Naive thymus-derived CD4-positive, alpha-beta T cell (primary cell): ENCODE data around the gene PACSIN3. TPM values are rescaled to one million over a fixed set of nuclear protein-coding genes. Genes with fewer than 3 reads are reported as not detected.
A peak's percentile ranks its signal among the peaks of the same experiment; 100 is the strongest.

Experiments
- ATAC-seq: fragments of 150-1000 bp; cut with Tn5 transposase; 2 replicates; pipeline ENCODE4 v1.10.0; 2021; ENCODE audit warnings: mild to moderate bottlenecking, moderate library complexity
- CTCF ChIA-PET: fragments of 350-600 bp; sonication (Branson Sonifier 250); formaldehyde crosslinking; loops from one replicate; lab custom pipeline; 2021; ENCODE audit warnings: antibody characterized with exemption; lab: Charles Lee
- POLR2A ChIA-PET: fragments of 350-600 bp; sonication (Branson Sonifier 250); formaldehyde crosslinking; loops from one replicate; lab custom pipeline; 2021; ENCODE audit warnings: antibody characterized with exemption, inconsistent platforms; lab: Charles Lee
- DNase-seq, 9 donors: peaks; one replicate each; pipeline versions ENCODE4 v3.0.0 to v3.0.0-alpha.2; 2020 to 2022; ENCODE audit warnings: mixed read lengths in 1 of 9
- H3K27ac ChIP-seq: one replicate; pipeline ENCODE4 v1.7.0; 2013; ENCODE audit warnings: mild to moderate bottlenecking, low read depth, low read length, moderate library complexity
- H3K27me3 ChIP-seq, 2 donors: one replicate each; pipeline ENCODE4 v1.7.0; 2013; ENCODE audit warnings: low read length in 2 of 2, mild to moderate bottlenecking in 2 of 2, moderate library complexity in 2 of 2; ENCODE audit not compliant: control insufficient read depth in 2 of 2, insufficient read depth in 2 of 2
- H3K36me3 ChIP-seq, 3 experiments: 1 replicate in 2 of 3; 2 replicates in 1 of 3; pipeline ENCODE4 v1.7.0; 2013; ENCODE audit warnings: low read length in 3 of 3, mild to moderate bottlenecking in 3 of 3, moderate library complexity in 1 of 3; ENCODE audit not compliant: insufficient read depth in 3 of 3, control insufficient read depth in 2 of 3
- H3K4me1 ChIP-seq, 2 donors: one replicate each; pipeline ENCODE4 v1.7.0; 2013; ENCODE audit warnings: low read length in 2 of 2, mild to moderate bottlenecking in 2 of 2, moderate library complexity in 1 of 2; ENCODE audit not compliant: control insufficient read depth in 2 of 2, insufficient read depth in 2 of 2
- H3K4me3 ChIP-seq: 2 replicates; pipeline ENCODE4 v1.7.0; 2013; ENCODE audit warnings: mild to moderate bottlenecking, low read length
- H3K9me3 ChIP-seq, 3 experiments: 1 replicate in 2 of 3; 2 replicates in 1 of 3; pipeline ENCODE4 v1.7.0; 2013; ENCODE audit warnings: low read length in 3 of 3; ENCODE audit not compliant: control insufficient read depth in 2 of 3
- H3K27ac Mint-ChIP-seq, 9 donors: one replicate each; pipeline ENCODE4 v1.8.0; 2020 to 2022; ENCODE audit warnings: mixed read lengths in 9 of 9, mild to moderate bottlenecking in 8 of 9, moderate library complexity in 5 of 9, inconsistent platforms in 2 of 9
- H3K27me3 Mint-ChIP-seq, 5 donors: one replicate each; pipeline ENCODE4 v1.8.0; 2021 to 2022; ENCODE audit warnings: mixed read lengths in 5 of 5, mild to moderate bottlenecking in 1 of 5
- H3K36me3 Mint-ChIP-seq, 5 donors: one replicate each; pipeline ENCODE4 v1.8.0; 2020 to 2022; ENCODE audit warnings: mixed read lengths in 5 of 5, mild to moderate bottlenecking in 3 of 5, inconsistent platforms in 1 of 5
- H3K4me1 Mint-ChIP-seq, 7 donors: one replicate each; pipeline ENCODE4 v1.8.0; 2020 to 2022; ENCODE audit warnings: mixed read lengths in 7 of 7, mild to moderate bottlenecking in 3 of 7, inconsistent platforms in 1 of 7
- H3K4me3 Mint-ChIP-seq, 10 donors: one replicate each; pipeline ENCODE4 v1.8.0; 2020 to 2022; ENCODE audit warnings: mild to moderate bottlenecking in 10 of 10, mixed read lengths in 10 of 10, moderate library complexity in 6 of 10, inconsistent platforms in 2 of 10
- H3K9me3 Mint-ChIP-seq, 11 donors: one replicate each; pipeline ENCODE4 v1.8.0; 2020 to 2022; ENCODE audit warnings: mixed read lengths in 11 of 11, mild to moderate bottlenecking in 4 of 11, inconsistent platforms in 1 of 11, moderate library complexity in 1 of 11
- intact Hi-C, 2 donors: fragments of 100-400 bp; cut with micrococcal nuclease; formaldehyde crosslinking; loops; one replicate each; pipeline ENCODE4 v1.15.1; 2023
- polyA plus RNA-seq, 2 donors: library from polyadenylated mRNA; unstranded; fragments of 300-500 nt; fragmentation: Illumina TruSeq; gene quantifications; one replicate each; pipeline ENCODE4 v1.2.3, GENCODE V29; 2021
- total RNA-seq, 6 experiments: library from RNA in 5 of 6; stranded (reverse) in 5 of 6; gene quantifications; 1 replicate in 5 of 6; 2 replicates in 1 of 6; pipeline ENCODE4 v1.2.3 and lab custom pipeline; 2021 to 2026

Gene PACSIN3
- total and polyA plus RNA-seq, 7 experiments from 2014 or later, result 0.34 to 4.3 (median 0.82) TPM; not detected in 4

GRCh38 chr11:47144541-47144940 lies 41.7 kb downstream of the PACSIN3 start:
- CTCF ChIA-PET, result no interaction called here
- no peaks in the 10 kb centered on the region for H3K9me3 Mint-ChIP-seq
- peaks cover 0 to 2% (median 0%) of the 10 kb centered on the region in 7 donors for H3K4me1 Mint-ChIP-seq
- Histone ChIP-seq H3K4me1 (no peaks in the 10 kb centered on the region), H3K36me3 (no peaks in the 10 kb centered on the region), H3K27me3 (no peaks in the 10 kb centered on the region), H3K27ac (no peak overlapping the region), H3K4me3 (no peak overlapping the region), H3K9me3 (no peaks in the 10 kb centered on the region)
- H3K27me3 Mint-ChIP-seq, result no peaks in the 10 kb centered on the region
- no peak for DNase-seq
- H3K27ac Mint-ChIP-seq, result no peak overlapping the region
- POLR2A ChIA-PET, result no interaction called here
- peak overlapping the region in 1 of 10 donors; percentile 29 for H3K4me3 Mint-ChIP-seq
- intact Hi-C loops, result no loop called here
- peaks cover 0 to 10% (median 0%) of the 10 kb centered on the region in 5 donors for H3K36me3 Mint-ChIP-seq
- ATAC-seq, result no peak

- POLR2A ChIA-PET, result no interaction called here
- Mint-ChIP-seq H3K9me3 (no peaks in the 10 kb centered on the region), H3K4me1 (peaks cover 0 to 4% (median 0%) of the 10 kb centered on the region in 7 donors), H3K27ac (peak overlapping the region in 1 of 9 donors; percentile 3), H3K4me3 (no peak overlapping the region), H3K36me3 (peaks cover 0 to 13% (median 0%) of the 10 kb centered on the region in 5 donors), H3K27me3 (no peaks in the 10 kb centered on the region)
- Histone ChIP-seq H3K4me1 (no peaks in the 10 kb centered on the region), H3K27me3 (no peaks in the 10 kb centered on the region), H3K4me3 (no peak overlapping the region), H3K9me3 (no peaks in the 10 kb centered on the region), H3K27ac (no peak overlapping the region), H3K36me3 (peaks cover 0 to 3% (median 0%) of the 10 kb centered on the region in 3 experiments)
- CTCF ChIA-PET, result interaction anchor here (0.6 to 1.1 kb wide), 2 partner anchors 11 to 20 kb away, joined by 4 to 8 read pairs; no protein-coding TSS in a partner anchor
- intact Hi-C loops, result no loop called here
- no peak for ATAC-seq
- no peak for DNase-seq
Observed at GRCh38 chr11:47143322-47143721, 42.9 kb downstream of the PACSIN3 start.

- peaks cover 0 to 33% (median 12%) of the 10 kb centered on the region in 5 donors for H3K36me3 Mint-ChIP-seq
- intact Hi-C loops, result no loop called here
- ATAC-seq, result no peak
- H3K9me3 Mint-ChIP-seq, result no peaks in the 10 kb centered on the region
- Histone ChIP-seq H3K36me3 (peaks cover 0 to 9% (median 0%) of the 10 kb centered on the region in 3 experiments), H3K27ac (no peak overlapping the region), H3K27me3 (no peaks in the 10 kb centered on the region), H3K4me3 (no peak overlapping the region), H3K4me1 (no peaks in the 10 kb centered on the region), H3K9me3 (no peaks in the 10 kb centered on the region)
- no peak overlapping the region for H3K4me3 Mint-ChIP-seq
- no peak for DNase-seq
- H3K27me3 Mint-ChIP-seq, result peaks cover 0 to 3% (median 0%) of the 10 kb centered on the region in 5 donors
- no peak overlapping the region for H3K27ac Mint-ChIP-seq
- ChIA-PET CTCF (no interaction called here), POLR2A (interaction anchor here (0.7 kb wide), 1 partner anchor 223 kb away, joined by 3 read pairs; no protein-coding TSS in a partner anchor)
- H3K4me1 Mint-ChIP-seq, result peaks cover 0 to 4% (median 0%) of the 10 kb centered on the region in 7 donors
Observed at GRCh38 chr11:47139878-47140277, 46.4 kb downstream of the PACSIN3 start.

- peaks cover 0 to 5% (median 0%) of the 10 kb centered on the region in 5 donors for H3K27me3 Mint-ChIP-seq
- ATAC-seq, result no peak
- H3K36me3 ChIP-seq, result peaks cover 0 to 9% (median 0%) of the 10 kb centered on the region in 3 experiments
- no peak overlapping the region for H3K4me3 ChIP-seq
- no peak overlapping the region for H3K27ac Mint-ChIP-seq
- ChIA-PET CTCF (no interaction called here), POLR2A (interaction anchor here (0.6 kb wide), 1 partner anchor 429 kb away, joined by 3 read pairs; no protein-coding TSS in a partner anchor)
- no peak for DNase-seq
- no peaks in the 10 kb centered on the region for H3K9me3 ChIP-seq
- H3K4me1 Mint-ChIP-seq, result peaks cover 0 to 4% (median 0%) of the 10 kb centered on the region in 7 donors
- intact Hi-C loops, result no loop called here
- peaks cover 0 to 30% (median 12%) of the 10 kb centered on the region in 5 donors for H3K36me3 Mint-ChIP-seq
- no peaks in the 10 kb centered on the region for H3K27me3 ChIP-seq
- H3K9me3 Mint-ChIP-seq, result no peaks in the 10 kb centered on the region
- no peak overlapping the region for H3K4me3 Mint-ChIP-seq
- no peaks in the 10 kb centered on the region for H3K4me1 ChIP-seq
- no peak overlapping the region for H3K27ac ChIP-seq
Observed at GRCh38 chr11:47137476-47137875, 48.8 kb downstream of the PACSIN3 start.

- Mint-ChIP-seq H3K36me3 (peaks cover 0 to 28% (median 12%) of the 10 kb centered on the region in 5 donors), H3K9me3 (no peaks in the 10 kb centered on the region), H3K27me3 (peaks cover 0 to 5% (median 0%) of the 10 kb centered on the region in 5 donors), H3K4me1 (peaks cover 0 to 4% (median 0%) of the 10 kb centered on the region in 7 donors), H3K27ac (no peak overlapping the region), H3K4me3 (no peak overlapping the region)
- Histone ChIP-seq H3K4me1 (no peaks in the 10 kb centered on the region), H3K9me3 (no peaks in the 10 kb centered on the region), H3K4me3 (no peak overlapping the region), H3K36me3 (peaks cover 0 to 9% (median 0%) of the 10 kb centered on the region in 3 experiments), H3K27me3 (no peaks in the 10 kb centered on the region), H3K27ac (no peak overlapping the region)
- no peak for ATAC-seq
- intact Hi-C loops, result no loop called here
- DNase-seq, result no peak
- ChIA-PET POLR2A (interaction anchor here (0.6 kb wide), 1 partner anchor 430 kb away, joined by 3 read pairs; no protein-coding TSS in a partner anchor), CTCF (no interaction called here)
Observed at GRCh38 chr11:47136921-47137320, 49.3 kb downstream of the PACSIN3 start.

- DNase-seq, result no peak
- intact Hi-C loops, result no loop called here
- POLR2A ChIA-PET, result no interaction called here
- no peak for ATAC-seq
- Mint-ChIP-seq H3K27ac (no peak overlapping the region), H3K4me1 (peaks cover 0 to 4% (median 0%) of the 10 kb centered on the region in 7 donors), H3K27me3 (peaks cover 0 to 5% (median 0%) of the 10 kb centered on the region in 5 donors), H3K4me3 (no peak overlapping the region), H3K36me3 (peaks cover 0 to 28% (median 12%) of the 10 kb centered on the region in 5 donors), H3K9me3 (no peaks in the 10 kb centered on the region)
- Histone ChIP-seq H3K4me3 (no peak overlapping the region), H3K27ac (no peak overlapping the region), H3K9me3 (no peaks in the 10 kb centered on the region), H3K36me3 (peaks cover 0 to 9% (median 0%) of the 10 kb centered on the region in 3 experiments), H3K27me3 (no peaks in the 10 kb centered on the region), H3K4me1 (no peaks in the 10 kb centered on the region)
- CTCF ChIA-PET, result no interaction called here
Observed at GRCh38 chr11:47136327-47136726, 49.9 kb downstream of the PACSIN3 start.

- peaks cover 0 to 26% (median 11%) of the 10 kb centered on the region in 5 donors for H3K36me3 Mint-ChIP-seq
- Histone ChIP-seq H3K27ac (no peak overlapping the region), H3K27me3 (no peaks in the 10 kb centered on the region), H3K4me3 (no peak overlapping the region), H3K9me3 (no peaks in the 10 kb centered on the region), H3K36me3 (peaks cover 0 to 3% (median 0%) of the 10 kb centered on the region in 3 experiments), H3K4me1 (no peaks in the 10 kb centered on the region)
- peaks cover 0 to 5% (median 0%) of the 10 kb centered on the region in 5 donors for H3K27me3 Mint-ChIP-seq
- ATAC-seq (no peak), DNase-seq (no peak)
- CTCF ChIA-PET, result no interaction called here
- intact Hi-C loops, result no loop called here
- no peak overlapping the region for H3K4me3 Mint-ChIP-seq
- POLR2A ChIA-PET, result interaction anchor here (0.6 kb wide), 1 partner anchor 72 kb away, joined by 3 read pairs; no protein-coding TSS in a partner anchor
- peaks cover 0 to 2% (median 0%) of the 10 kb centered on the region in 7 donors for H3K4me1 Mint-ChIP-seq
- no peak overlapping the region for H3K27ac Mint-ChIP-seq
- H3K9me3 Mint-ChIP-seq, result no peaks in the 10 kb centered on the region
Observed at GRCh38 chr11:47132981-47133380, 53.3 kb downstream of the PACSIN3 start.
